HG03108 (cell line): Measurements from ENCODE around the gene COG2.
"Not testable (repeated sequence)": the region's sequence is repeated elsewhere in the genome, so short reads cannot be mapped to it uniquely, and the experiment has no call there.

Source experiments
- ATAC-seq: cut with Tn5 transposase; IDR thresholded peaks from one replicate; pipeline ENCODE4 v1.9.1; 2021; ENCODE audit warnings: moderate library complexity; ENCODE audit not compliant: unreplicated experiment

Gene COG2, protein sequence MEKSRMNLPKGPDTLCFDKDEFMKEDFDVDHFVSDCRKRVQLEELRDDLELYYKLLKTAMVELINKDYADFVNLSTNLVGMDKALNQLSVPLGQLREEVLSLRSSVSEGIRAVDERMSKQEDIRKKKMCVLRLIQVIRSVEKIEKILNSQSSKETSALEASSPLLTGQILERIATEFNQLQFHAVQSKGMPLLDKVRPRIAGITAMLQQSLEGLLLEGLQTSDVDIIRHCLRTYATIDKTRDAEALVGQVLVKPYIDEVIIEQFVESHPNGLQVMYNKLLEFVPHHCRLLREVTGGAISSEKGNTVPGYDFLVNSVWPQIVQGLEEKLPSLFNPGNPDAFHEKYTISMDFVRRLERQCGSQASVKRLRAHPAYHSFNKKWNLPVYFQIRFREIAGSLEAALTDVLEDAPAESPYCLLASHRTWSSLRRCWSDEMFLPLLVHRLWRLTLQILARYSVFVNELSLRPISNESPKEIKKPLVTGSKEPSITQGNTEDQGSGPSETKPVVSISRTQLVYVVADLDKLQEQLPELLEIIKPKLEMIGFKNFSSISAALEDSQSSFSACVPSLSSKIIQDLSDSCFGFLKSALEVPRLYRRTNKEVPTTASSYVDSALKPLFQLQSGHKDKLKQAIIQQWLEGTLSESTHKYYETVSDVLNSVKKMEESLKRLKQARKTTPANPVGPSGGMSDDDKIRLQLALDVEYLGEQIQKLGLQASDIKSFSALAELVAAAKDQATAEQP

DNA sequence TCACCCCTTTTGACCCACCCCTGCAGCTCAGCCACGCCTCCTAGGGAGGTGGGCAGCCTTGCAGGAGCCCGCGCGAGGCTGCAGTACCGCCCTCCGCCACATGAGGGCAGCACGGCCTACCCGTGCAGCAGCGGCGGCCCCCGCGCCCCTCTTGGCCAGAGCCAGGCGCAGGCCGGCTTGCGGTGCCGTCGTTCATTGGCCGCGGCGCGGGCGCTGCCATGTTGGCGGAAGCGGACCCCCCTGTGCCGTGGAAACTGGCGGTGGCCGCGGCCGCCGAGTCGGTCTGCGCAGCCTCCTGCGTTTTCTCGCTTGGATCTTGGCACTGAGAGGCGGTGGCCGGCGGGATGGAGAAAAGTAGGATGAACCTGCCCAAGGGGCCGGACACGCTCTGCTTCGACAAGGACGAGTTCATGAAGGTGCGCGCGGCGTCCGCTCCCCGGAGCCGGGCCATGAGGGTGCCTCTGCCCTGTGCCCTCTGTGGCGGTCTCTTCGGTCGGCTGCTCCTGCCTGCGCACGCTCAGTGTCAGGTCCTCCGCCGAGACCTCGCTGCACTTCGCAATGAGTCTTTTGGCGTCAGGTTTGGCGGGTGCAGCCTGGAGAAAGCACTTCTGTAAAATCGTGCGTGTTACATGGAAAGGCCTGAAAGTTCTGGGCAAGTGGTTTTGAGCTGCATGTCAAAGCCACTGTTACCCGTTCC, at the start of gene COG2:
Gene COG2 (plus strand): TSS at position 219 of the 697 bp plus-strand sequence. CDS start 126 bp downstream, at position 345.
- peak; percentile 94 for ATAC-seq

DNA sequence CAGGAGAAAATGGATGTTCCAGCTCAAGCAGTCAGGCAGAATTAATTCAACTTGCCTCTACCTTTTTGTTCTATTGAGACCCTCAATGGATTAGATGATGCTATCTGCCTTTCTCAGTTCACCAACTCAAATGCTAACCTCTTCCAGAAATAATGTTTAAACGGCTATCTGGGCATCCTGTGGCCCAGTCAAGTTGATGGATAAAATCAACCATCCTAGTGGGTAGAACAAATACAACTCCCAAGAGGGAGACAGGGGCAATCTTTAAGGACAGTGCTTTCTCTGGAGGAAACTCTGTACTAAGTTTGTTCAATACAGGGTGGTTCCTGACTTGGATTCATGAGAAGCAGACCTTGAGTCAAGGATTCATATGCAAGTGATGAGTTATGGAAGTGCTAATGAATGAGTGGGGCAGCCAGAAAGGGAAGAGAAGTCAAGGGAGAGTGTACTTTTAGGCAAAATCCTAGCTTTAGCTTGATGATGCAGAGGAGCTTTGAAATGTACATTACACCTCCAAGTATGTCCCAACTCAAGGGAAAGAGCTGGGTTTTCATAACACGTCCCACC, 49.4 kb upstream of the COG2 start:
- ATAC-seq: no peak

DNA sequence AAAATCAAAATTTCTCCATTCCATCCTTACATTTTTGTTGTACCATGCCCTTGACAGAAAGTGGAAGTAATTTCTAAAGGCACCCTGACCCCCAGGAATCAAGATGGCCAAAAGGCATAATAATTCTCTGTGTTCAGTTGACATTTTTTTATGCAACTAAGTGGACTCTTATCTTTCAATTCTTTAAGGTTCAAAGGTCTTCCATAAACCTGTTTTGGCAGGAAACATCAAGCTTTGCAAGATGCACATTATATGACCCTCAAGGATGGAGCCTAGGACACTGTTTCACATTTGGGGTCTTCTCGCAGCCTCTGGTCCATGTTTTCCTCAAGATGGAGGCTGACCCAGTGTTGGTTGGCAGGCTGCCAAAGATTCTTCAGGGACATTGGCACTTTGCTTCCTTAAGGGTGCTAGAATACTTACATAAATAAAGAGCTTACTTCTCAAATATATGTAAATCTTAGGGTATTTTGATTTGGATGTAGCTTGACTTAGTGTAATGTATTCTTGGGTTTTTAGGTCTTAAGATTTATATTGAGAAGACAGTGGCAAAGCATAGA, 48.0 kb upstream of the COG2 start:
- no peak for ATAC-seq

DNA sequence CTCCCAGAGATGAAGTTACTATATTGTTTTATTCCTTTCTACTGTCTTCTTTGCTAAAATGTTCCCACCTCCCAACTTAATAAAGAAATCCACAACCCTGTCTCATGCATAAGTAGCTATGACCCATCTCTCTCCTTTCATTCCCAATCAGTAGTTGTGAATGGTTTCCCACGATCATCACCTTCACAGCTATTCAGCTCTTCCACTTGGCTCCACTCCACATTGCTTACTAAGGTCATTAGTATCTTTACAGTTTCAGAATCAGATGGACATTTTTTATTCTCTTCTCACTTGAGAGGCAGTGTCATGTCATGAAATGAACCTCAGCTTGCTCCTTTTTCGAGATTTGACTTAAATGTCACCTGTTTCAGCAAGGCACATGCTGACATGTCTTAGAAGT, 47.1 kb upstream of the COG2 start:
- ATAC-seq: no peak

DNA sequence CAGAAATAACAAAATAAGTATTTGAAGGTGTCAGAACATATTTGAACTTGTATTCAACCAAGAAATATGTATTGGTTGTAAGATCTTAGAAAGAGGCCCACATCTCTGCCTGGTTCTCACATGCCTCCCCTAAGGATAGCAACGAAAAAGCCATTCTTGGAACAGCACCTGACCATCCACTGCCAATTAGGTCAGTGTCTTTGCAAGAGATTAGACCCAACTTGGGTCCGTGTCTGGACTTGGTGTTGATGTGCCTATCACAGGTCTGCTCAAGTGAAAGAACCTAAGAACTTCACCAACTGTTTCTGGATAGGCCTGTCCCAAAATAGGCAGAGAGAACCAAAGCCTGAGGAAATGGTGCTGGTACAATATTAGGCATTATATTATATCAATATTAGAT, 46.0 kb upstream of the COG2 start:
- no peak for ATAC-seq

DNA sequence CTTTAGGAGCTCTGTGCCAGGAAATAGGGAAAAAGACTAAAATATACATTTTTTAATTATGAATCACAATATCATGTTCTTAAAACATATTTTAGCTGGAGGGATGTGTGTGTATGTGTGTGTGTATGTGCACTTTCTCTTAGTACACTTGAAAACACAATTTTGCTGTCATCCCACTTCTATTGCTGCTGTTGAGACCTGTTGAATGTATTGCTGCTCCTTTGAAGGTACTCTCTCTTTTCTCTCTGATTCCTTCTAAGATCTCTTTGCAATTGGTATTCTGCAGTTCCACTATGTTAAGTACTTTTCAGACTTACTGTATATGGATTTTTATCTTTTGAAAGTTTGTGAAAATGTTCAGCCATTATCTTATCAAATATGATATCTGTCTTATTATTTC, 43.5 kb upstream of the COG2 start:
- ATAC-seq: no peak

DNA sequence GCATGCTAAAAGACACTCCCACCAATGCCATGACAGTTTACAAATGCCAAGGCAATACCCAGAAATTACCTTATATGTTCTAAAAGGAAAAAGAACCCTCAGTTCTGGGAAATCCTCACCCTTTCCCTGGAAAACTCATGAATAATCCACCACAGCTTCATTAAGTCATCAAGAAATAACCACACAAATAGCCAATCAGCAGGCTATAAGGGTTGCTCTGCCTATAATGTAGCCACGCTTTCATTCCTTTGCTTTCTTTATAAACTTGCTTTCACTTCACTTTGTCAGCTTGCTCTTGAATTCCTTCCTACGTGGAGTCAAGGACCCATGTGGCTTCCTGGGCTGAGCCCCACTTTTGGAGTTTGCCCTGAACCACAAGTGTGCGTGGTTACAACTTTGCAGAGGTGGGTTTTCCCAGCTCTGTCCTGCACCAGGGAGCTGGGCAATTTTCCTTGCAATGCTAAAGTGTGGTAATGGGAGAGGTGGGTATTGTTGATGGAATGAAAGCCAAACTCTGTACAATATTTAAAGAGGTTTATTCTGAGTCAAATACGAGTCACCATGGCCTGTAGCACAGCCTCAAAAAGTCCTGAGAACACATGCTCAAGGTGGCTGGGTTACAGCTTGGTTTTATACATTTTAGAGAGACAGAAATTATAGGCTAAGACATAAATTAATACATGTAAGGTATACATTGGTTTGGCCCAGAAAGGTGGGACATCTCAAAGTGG, 42.2 kb upstream of the COG2 start:
- no peak for ATAC-seq

DNA sequence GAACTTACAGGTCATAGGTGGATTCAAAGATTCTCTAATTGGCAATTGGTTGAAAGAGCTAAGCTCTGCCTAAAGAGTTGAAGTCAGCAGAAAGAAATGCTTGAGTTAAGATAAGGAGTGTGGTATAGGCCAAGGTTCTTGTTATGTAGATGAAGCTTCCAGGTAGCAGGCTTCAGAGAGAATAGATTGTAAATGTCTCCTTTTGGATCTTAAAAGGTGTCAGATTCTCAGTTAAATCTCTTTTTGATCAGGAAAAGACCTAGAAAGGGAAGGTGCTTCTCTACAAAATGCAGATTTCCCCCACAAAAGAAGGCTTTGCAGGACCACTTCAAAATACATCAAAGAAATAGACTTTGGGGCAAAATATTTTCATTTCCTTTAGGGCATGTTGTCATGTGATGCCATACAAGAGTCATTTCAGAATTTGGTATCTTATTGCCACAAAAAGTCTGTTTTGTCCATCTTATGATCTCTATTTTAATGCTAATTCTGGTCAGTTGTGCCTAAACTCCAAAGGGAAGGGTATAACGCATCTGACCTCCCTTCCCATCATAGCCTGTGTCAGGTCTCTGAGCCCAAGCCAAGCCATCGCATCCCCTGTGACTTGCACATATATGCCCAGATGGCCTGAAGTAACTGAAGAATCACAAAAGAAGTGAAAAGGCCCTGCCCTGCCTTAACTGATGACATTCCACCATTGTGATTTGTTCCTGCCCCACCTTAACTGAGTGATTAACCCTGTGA, 41.5 kb upstream of the COG2 start:
- not testable (repeated sequence) for ATAC-seq

DNA sequence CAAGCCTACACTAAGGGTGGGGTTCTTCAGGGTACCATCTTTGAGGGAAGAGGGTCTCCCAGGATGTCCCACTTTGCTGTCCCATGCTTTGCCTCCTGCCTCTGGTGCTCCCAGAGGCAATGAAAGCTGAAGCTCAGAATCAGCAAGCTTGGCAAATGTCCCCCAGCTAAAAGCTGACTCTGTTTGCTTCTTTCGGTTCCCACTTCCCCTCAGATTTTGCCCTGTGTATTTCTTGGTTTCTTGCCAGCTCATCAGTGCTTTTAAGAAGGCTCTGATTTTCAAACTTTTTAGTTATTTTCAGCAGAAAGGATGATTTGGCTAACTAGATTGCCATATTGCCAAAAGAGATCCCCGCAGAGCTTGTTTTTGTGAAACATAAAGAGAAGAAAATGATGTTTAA, 33.1 kb upstream of the COG2 start:
- ATAC-seq: no peak

DNA sequence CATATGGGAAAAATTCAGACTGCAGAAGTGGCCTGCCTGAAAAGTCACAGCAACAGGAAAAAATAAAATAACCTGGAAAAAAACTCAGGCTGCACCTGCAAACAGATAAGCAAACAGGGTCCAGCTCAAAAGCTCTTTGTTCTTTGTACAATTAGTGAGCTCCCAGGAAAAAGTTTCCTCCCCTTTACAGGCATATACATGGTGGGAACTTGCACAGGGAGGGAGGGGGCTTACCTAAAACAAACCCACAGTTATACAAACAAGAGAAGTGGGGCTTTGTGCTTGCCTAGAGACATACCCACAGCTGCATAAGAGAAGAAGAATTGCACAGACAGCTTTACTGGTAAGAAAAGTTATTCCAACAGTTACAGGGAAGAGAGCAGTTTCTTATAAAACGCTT, 31.7 kb upstream of the COG2 start:
- ATAC-seq: no peak

DNA sequence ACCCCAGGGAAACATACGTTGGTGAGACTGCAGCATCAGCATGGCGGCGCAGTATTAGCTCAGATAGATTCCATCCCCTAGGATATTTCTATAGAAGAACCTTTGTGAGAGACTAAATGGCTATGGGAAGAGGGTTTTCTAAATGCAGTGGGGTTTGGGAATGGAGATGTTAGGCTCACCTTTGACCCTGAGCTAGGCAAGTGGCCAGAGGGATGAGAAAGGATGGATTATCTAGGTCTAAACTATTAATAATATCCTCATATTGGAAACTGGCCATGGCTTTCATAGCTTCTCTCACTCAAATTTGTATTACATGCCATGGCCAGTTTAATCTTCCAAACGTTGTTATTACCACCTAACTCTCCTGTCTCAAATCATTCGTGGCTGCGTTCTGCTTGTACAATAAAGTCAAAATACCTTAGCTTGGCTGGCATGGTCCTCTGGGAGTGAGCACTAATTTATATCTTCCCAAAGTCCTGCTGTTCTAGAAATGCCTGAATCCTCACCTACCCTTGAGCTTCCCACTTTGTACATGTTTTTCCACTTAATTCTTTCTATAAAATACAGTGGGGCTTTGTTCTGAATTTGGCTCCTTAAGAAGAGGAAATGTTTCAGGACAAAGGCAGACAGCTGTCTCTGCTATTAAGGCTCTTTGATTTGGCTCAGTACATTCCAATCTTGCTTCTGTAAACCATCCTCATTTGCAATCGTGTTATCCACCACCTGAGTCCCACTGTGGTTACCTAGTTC, 31.0 kb upstream of the COG2 start:
- no peak for ATAC-seq

DNA sequence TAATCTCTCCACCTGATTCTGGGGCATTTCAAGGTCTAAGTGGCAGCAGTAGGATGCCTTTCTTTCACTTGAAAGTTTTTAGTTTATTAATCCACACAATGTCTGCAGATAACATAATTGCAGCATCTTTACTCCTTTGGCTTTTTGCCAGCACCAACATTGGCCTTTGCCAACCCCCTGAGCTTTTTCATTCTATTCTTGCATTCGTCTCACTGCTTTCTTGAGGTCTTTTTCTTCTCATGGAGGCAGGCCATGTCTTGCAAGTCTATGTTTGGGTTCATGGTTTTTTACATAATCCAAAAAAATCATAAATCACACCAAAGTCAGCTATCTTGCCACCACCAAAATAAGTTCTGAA, 30.4 kb upstream of the COG2 start:
- no peak for ATAC-seq

DNA sequence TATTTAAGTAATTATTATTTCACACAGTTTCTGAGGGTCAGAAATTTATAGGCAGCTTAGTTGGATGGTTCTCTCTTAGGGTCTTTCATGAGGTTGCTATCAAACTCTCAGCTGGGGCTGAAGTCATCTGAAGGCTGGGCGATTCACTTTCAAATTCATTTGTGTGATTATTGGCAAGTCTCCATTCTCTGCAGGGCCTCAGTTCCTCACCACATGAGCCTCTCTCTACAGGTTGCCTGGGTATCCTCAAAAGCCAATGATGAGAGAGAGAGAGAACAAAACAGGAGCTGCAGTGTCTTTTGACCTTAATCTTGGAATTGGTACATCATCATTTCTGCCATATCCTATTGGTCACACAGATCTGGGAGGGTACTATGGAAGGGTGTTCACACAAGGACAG, 29.6 kb upstream of the COG2 start:
- no peak for ATAC-seq

DNA sequence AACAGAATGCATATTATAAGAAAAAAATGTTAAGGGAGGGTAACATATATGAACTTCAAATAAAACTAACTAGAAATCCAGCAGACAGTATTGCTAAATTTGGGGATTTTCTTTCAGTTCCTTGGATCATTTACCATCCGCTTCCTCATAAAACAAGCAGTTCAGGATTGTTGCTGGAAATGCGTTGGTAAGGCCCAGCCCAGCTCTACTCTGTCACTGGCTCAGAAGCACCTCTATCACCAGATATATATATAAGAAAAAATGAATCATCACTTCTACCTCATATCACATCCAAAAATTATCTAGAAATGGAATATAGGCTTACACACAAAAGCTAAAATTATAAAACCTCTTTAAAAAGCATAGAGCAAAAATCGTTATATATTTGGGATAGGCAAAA, 28.2 kb upstream of the COG2 start:
- ATAC-seq: no peak

DNA sequence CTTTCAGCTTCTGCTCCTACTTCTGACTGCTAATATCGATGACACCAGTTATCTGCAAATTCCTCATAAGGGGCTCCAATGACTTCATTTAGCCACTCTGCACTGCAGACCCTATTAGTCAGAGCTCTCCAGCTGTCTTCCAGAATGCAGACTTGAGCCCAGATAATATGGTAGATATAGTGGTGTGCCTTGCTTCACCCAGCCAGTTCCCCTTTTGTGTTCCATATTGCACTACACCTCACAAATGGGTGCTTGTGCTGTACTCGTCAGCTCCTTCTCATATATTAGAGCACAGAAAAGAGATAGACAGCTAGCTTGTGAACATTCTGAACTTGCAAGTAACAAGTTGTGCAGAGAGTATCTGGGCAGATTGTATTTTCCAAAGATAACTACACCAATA, 23.7 kb upstream of the COG2 start:
- ATAC-seq: no peak

DNA sequence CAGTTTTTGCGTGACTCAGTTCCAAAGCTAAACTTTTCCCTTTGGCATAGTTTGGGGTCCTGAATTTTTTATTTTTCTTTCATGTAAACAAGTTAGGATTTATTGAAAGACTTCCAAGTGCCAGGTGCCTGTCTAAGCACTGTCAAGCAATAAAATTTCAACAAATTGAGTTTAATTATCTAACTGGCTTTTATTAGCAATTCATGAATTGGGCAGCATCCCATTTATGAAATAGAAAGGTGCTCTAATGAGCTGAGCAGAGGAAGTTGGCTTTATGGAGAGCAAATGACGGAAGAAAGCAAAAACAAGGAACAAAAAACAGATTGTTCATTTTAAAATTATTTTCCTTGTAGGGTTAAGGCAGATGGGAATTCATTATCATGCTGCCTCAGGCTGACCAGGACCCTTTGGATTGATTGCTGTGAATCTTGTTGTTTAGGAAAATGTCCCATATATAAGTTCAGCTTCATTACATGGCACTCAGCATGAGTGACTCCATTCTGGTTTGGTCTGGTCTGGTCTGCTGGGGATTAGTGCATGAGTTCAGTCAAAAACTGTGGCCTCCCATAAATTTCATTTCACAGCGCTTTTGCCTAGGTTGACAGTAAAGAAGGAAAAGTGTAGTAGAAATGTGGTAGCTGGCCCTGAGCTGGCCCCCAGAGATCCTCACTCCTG, 21.5 kb upstream of the COG2 start:
- ATAC-seq: no peak

DNA sequence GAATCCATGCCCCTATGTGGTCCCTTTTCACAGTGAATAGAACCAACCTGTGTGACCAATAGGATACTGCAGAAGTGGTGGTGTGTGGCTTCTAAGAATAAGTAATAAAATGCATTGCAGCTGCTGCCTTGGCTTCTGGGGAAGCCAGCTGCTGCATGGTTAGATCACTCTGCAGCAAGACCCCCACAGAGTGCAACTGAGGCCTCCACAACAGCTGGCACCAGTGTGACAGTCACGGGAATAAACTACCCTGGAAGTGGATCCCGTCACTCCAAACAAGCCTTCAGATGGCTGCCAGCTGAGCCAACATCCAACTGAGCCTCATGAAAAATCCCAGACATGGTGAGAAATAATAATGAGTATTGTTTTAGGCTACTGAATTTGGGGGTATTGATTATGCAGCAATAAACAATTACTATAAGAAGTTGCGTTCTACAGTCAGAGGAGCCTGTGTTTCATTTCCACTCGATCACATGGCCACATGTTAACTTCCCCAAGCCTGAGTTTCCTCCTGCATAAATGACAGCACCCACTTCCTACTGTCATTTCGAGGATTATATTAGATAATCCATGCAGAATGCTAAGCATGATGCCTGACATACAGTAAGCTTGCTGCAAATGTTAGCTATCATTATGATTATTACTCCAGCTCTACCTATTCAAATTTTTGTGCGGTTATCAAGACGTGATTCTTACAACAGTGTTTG, 20.8 kb upstream of the COG2 start:
- ATAC-seq: no peak

DNA sequence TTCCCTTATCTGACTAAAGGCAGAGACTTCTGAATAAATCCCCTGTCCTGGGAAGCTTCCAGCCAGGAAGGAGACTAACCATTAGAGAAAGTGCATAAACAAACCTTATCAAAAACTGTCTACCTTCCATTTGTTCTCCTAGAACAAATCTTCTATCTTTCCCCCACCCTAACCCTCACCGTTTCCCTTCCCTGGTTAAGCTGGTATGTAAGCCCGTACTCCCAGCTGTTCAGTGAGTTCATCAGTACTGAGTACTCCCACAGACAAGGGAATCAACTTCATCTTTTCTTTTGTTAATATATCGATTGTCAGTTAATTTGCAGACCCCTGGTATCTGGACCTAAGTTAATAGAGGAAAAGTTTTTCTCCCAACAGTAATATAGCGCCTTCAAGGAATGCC, 20.1 kb upstream of the COG2 start:
- no peak for ATAC-seq
